CD4-positive, alpha-beta T cell treated with Interleukin-4 for 1 hour (primary cell): ENCODE results near the gene UGT2A3.
"Not testable (repeated sequence)": the region's sequence is repeated elsewhere in the genome, so short reads cannot be mapped to it uniquely, and the experiment has no call there.

ENCODE experiments used
- DNase-seq, 2 donors: peaks; one replicate each; pipeline ENCODE4 v3.0.0-alpha.2; 2020 to 2022

The UGT2A3 gene

GRCh38 chr4:68951078-68951805, at the start of gene UGT2A3:
UGT2A3 (minus strand) TSS chr4:68951804; CDS start chr4:68951760, 44 bp downstream.
- DNase-seq, result no peak

DNA sequence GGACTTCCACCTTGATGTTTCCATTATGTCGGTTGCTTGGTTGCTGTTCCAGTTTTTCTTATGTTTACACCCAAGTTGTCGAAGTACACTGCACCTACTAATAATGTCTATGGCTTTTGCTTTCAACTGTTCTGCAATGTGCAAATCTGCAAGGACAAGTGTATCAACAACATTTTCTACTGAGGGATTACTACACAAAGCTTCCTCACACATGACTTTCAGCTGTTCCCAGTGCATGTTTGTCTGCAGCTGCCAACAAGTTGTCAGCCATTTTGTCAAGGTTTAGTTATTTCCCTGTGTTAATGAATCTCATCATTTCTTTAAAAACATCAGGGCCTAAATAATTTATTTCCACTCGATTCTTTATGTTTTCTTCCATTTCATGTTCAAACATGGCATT, 45.4 kb upstream of the UGT2A3 start:
- no peak for DNase-seq

- DNase-seq, result no peak
These were observed 43.7 kb upstream of the UGT2A3 start for GRCh38 chr4:68995292-68995691.

DNA sequence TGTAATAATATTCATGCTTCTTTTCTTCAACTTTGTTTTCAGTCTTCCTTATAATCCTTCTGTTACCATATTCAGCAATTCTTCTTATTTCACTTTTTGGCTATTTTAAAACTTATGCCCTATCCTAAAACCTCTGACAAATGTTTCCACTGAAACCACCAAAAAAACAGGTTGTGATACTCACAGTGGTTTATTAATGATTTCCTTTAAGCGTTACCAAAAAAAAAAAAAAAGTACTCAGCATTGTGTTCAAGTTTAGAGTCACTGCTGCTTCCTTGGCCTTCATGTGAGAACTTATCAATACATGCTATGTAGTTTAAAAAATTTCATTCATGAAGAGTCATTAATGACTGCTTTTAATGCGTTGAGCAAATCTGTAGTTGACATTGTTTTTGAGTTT, 35.4 kb upstream of the UGT2A3 start:
- no peak for DNase-seq

DNA sequence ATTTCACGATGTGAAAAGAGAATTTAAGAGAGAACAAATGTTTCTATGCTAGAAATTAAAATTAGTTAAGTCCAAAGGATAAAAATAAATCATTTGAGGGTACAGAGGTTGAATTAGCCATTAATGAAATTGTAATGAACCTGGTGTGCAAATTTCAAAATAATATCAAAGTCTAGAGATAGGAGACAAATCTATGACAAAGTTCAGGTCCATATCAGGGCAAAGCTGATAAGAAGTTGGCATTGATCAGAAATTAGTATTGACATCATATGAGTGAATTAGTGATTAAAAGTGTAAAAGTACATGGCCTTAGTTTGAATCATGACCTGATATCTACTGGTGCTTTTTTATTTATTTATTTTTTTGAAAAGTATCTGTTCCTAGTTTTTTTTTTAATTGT, 33.8 kb upstream of the UGT2A3 start:
- DNase-seq, result no peak

GRCh38 chr4:68984947-68985346, 33.3 kb upstream of the UGT2A3 start:
- no peak for DNase-seq

GRCh38 chr4:68963374-68963773, 11.8 kb upstream of the UGT2A3 start:
- DNase-seq, result no peak

DNA sequence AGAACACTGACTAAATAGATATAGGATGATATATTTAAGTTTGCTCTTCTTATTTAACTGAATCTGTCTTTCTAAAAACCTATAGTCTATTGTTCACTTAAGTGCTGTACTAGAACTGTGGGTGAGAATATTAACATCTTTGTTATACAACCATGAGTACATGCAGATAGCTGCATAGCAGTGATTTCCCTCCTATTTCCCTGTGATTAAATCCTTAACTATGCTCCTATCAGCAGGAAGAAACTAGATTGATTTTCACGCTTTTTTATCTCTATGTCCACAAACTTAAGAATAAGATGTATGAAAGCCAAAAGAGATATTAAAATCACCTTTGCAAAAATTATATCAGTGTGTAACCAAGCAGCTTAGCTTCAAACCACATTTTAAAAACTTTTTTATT, 11.3 kb upstream of the UGT2A3 start:
- no peak for DNase-seq

DNA sequence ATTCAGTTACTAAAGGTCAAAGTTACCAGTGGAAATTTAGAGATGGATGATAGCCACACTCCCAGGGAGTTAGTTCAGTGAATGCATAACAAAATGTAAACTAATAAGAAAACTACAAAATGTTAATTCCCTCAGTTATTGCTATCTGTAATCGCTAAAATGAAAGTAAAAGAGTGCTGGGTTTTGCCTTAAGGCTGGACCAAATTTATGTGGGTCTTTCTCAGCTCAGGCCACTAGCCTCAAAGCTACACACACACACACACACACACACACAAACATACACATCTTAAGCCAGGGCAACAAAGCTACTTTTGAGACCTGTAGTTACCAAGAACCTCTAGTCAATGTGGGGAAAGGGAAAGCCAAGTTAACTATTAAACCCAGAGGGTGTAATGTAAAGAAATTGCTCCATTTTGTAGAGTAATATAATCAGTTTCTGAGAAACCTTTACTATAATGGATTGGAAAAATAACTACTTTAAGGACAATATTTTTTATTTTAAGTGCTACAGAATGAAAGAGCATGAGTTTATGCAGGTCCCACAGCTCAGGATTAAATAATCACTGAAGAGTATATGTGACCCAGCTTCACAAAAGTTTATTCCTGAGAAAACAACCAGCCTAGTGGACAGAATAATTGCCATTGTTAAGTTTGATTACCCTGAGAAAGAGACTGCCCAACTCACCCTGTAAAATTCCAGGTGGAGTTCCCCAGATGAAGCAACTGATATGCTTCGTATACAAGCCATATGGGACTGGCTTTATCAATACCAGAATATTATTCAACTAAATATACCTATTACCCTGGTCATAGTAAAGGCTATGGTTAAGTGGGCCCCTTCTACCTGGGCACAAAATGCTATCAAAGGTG, 8.9 kb upstream of the UGT2A3 start:
- no peak for DNase-seq

- not testable (repeated sequence) for DNase-seq
These were observed 7.5 kb upstream of the UGT2A3 start for GRCh38 chr4:68959085-68959484.

GRCh38 chr4:68954126-68954525, 2.5 kb upstream of the UGT2A3 start:
- no peak for DNase-seq

GRCh38 chr4:68953056-68953596, 1.5 kb upstream of the UGT2A3 start:
- DNase-seq, result no peak

DNA sequence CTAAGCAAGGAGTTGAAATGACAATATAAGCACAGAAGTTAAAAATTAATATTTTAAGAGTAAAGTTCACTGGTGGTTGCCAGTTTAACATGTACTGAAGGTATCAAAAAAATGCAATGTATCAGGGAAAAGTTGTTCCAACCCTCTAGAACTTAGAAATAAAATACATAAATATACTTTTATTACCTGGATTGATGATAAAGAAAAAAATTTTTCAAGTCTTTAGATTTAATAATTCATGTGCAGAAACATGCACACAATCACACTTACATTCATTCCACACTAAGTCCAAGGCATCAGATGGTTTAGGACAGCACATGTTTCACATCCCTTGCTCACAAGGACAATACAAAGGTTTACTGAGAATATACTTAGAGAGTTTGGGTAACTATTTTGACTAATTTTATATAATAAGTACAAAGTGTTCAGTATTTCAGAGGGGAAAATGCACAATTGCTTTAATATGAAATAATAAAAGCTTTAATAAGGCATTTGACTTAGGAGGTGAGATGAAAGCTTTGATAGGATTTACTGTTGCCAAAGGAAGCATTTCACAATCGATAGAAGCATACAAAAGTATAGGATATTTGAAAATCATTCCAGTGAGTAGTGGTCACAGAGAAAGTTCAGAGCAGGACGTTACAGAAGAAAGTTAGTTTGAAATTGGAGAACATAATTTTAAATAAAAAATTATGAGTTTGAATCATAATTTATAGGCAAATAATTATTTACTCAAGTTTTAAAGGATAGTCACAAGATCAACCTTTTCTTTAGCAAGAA, 392 bp upstream of the UGT2A3 start:
- DNase-seq, result no peak

DNA sequence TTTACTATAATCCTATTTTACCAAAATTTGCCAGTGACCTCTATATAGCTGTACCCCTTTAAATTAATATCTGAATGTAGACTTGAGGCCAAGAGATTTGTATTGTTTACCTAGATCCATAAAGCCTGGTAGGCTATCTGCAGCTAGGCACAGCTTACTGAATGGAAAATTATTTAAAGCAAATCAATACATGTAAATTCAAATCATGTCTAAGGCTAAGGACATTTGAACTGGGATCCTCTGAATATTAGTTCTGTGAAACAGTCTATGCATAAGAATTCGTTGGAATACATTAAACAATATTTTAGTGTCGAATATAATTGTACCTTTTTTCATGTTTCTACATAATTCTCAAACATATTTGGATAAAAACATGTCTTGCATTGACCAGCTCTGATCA, 1.6 kb downstream of the UGT2A3 start:
- DNase-seq, result no peak

GRCh38 chr4:68948985-68949384, 2.6 kb downstream of the UGT2A3 start:
- DNase-seq, result no peak

DNA sequence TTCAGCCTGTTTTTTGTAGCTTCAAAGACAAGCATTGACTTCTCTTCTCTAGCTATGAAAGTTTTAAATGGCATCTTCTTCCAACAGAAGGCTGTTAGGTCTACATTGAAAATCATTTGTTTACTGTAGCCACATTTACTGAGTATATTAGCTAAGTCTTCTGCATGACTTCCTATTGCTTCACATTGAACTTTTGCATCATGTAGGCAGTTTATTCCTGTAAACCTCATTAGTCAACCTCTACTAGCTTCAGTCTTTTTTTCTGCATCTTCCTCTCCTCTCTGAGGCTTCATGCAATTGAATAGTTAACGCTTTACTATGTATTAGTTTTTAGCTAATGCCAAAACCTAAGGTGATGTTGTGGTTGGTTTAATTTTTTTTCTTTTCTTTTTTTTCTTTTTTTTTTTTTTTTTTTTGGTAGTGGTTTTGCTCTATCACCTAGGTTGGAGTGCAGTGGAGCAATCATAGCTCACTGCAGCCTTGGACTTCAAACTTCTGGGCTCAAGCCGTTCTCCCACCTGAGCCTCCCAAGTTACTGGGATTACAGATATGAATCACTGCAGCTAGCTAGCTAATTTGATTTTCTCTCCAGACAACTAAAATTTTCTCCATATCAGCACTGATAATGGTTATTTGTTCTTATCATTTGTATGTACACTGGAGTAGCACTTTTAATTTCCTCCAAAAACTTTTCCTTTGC, 3.4 kb downstream of the UGT2A3 start:
- no peak for DNase-seq

- DNase-seq, result no peak
These were observed 22.4 kb downstream of the UGT2A3 start for GRCh38 chr4:68929076-68929737.

- no peak for DNase-seq
These were observed 24.4 kb downstream of the UGT2A3 start for GRCh38 chr4:68927165-68927564.

GRCh38 chr4:68922202-68922601, 29.4 kb downstream of the UGT2A3 start:
- DNase-seq, result not testable (repeated sequence)

DNA sequence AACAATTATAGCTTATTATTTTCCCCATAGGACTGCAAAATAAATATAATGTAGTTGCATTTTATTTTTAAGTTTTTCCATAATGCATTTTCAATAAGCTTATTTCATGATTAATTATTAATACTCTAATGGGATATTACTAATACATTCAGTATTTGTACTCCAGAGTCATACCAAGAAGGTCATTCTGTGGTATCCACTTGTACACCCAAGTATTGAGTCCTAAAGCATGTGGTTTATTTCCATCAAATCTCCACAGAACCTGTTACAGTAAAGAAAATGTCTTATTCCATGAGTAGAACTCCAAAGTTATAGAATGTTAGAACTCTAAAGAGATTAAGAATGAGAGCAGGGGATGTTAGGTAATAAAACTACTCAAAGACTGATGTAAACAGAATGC, 30.6 kb downstream of the UGT2A3 start:
- no peak for DNase-seq

GRCh38 chr4:68917016-68917415, 34.6 kb downstream of the UGT2A3 start:
- DNase-seq, result no peak

DNA sequence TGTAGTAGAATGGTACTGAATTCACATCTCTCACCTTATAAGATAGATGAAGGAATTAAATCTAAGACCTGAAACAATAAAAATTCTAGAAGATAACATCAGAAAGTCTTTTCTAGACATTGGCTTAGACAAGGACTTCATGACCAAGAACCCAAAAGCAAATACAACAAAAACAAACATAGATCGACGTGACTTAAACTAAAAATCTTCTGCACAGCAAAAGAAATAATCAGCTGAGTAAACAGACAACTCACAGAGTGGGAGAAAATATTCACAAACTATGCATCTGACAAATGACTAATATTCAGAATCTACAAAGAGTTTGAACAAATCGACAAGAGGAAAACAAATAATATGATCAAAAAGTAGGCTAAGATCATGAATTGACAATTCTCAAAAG, 38.8 kb downstream of the UGT2A3 start:
- DNase-seq, result no peak
